ENCODE results near the gene GRIA4.

Gene GRIA4

DNA sequence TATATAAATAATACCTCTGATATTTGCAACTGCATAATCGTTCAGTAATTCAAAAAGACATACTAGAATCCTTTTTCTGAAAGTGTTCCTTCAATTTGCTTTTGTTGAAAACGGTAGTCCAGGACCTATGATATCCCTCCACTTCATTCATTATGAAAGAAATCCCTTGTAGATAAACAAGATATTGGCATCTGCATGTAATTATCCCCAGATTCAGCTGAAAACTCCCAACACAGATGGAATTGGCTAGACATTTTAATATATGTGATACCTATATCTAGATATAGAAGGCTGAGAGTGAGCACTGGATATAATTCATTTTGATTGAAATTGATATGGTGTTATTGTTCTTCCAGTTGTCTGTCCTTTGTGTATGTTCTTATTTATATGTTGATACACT is 302.8 kb downstream of the GRIA4 start:
- Histone ChIP-seq H3K23ac (ENCODE audit: low read length in 2 of 2) (no peak overlapping the region), H3K9ac (ENCODE audit: low read length) (no peak overlapping the region)
- 98% methylated on average over 2 of the region's 2 CpGs for WGBS

DNA sequence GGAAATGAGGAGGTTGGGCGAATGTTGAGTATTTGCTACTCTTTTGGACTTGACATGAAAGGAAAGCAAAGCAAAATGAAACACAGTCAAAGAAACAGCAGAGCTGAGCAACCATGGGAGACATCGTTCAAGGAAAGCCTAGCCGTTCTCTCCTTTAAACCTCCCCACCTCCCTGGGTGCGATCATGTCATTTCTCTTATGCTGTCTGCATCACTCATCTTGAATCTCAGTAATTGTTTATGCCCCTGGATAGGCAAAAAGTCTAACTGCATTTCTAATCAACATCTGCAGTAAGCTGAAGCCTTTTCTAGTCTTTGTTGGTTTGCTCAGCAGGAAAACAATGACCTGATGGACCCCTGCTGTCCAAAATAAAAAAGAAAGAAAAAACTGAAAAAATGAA is 305.1 kb downstream of the GRIA4 start:
- Histone ChIP-seq H3K4ac (ENCODE audit: low read depth in 1 of 2, low read length in 2 of 2) (no peak overlapping the region), H3K4me2 (ENCODE audit: low read length, poor library complexity, severe bottlenecking) (no peak overlapping the region), H4K8ac (ENCODE audit: low read length) (no peak overlapping the region), H2AK5ac (ENCODE audit: low read length, severe bottlenecking) (no peak overlapping the region), H3K18ac (ENCODE audit: low read depth in 1 of 2, low read length in 2 of 2) (no peak overlapping the region), H3K36me3 (ENCODE audit: control insufficient read depth in 1 of 2, insufficient read depth in 2 of 2, low read depth in 1 of 2, low read length in 2 of 2) (no peaks in the 10 kb centered on the region), H2AFZ (ENCODE audit: low read depth, low read length) (no peak overlapping the region), H2BK120ac (ENCODE audit: low read depth, low read length) (no peak overlapping the region), H3K4me3 (ENCODE audit: insufficient read depth in 1 of 2, low read depth in 1 of 2, low read length in 2 of 2) (no peak overlapping the region), H3K9me3 (ENCODE audit: control insufficient read depth, low read length) (no peaks in the 10 kb centered on the region), H3K23ac (ENCODE audit: low read length in 2 of 2) (no peak overlapping the region), H2BK12ac (ENCODE audit: low read length in 2 of 2) (no peak overlapping the region), H3K27me3 (ENCODE audit: control insufficient read depth in 1 of 2, insufficient read depth in 1 of 2, low read length in 2 of 2) (no peaks in the 10 kb centered on the region), H4K91ac (ENCODE audit: low read length) (no peak overlapping the region), H3K79me1 (replicated peaks; ENCODE audit: low read length, poor library complexity, severe bottlenecking) (no peaks in the 10 kb centered on the region), H3K9ac (ENCODE audit: low read length) (no peak overlapping the region), H3K14ac (ENCODE audit: low read length in 2 of 2) (no peak overlapping the region), H3K4me1 (ENCODE audit: control insufficient read depth, insufficient read depth, low read depth, low read length) (no peaks in the 10 kb centered on the region), H2BK15ac (ENCODE audit: low read depth, poor library complexity, severe bottlenecking) (no peak overlapping the region), H2BK5ac (ENCODE audit: low read depth, low read length, poor library complexity, severe bottlenecking) (no peak overlapping the region), H3K27ac (ENCODE audit: low read length, poor library complexity, severe bottlenecking) (no peak overlapping the region)
- WGBS = 85% methylated on average over 4 of the region's 4 CpGs
- DNase-seq = no peak

More for the DNA sequence above, 302.8 kb downstream of the GRIA4 start:
- H3K14ac ChIP-seq (ENCODE audit: low read length in 2 of 2) = no peak overlapping the region
- no peak overlapping the region for H3K4me3 ChIP-seq (ENCODE audit: insufficient read depth in 1 of 2, low read depth in 1 of 2, low read length in 2 of 2)
- no peak for DNase-seq
- H3K27ac ChIP-seq (ENCODE audit: low read length, poor library complexity, severe bottlenecking) = no peak overlapping the region
- H2BK15ac ChIP-seq (ENCODE audit: low read depth, poor library complexity, severe bottlenecking) = no peak overlapping the region
- no peak overlapping the region for H4K91ac ChIP-seq (ENCODE audit: low read length)
- no peak overlapping the region for H2BK12ac ChIP-seq (ENCODE audit: low read length in 2 of 2)
- no peak overlapping the region for H2AK5ac ChIP-seq (ENCODE audit: low read length, severe bottlenecking)
- H3K4ac ChIP-seq (ENCODE audit: low read depth in 1 of 2, low read length in 2 of 2) = no peak overlapping the region
- no peak overlapping the region for H3K18ac ChIP-seq (ENCODE audit: low read depth in 1 of 2, low read length in 2 of 2)
- no peak overlapping the region for H4K8ac ChIP-seq (ENCODE audit: low read length)
- no peaks in the 10 kb centered on the region for H3K27me3 ChIP-seq (ENCODE audit: control insufficient read depth in 1 of 2, insufficient read depth in 1 of 2, low read length in 2 of 2)
- no peak overlapping the region for H3K4me2 ChIP-seq (ENCODE audit: low read length, poor library complexity, severe bottlenecking)
- no peak overlapping the region for H2BK120ac ChIP-seq (ENCODE audit: low read depth, low read length)
- no peaks in the 10 kb centered on the region for H3K4me1 ChIP-seq (ENCODE audit: control insufficient read depth, insufficient read depth, low read depth, low read length)
- no peaks in the 10 kb centered on the region for H3K79me1 ChIP-seq (replicated peaks; ENCODE audit: low read length, poor library complexity, severe bottlenecking)
- no peaks in the 10 kb centered on the region for H3K36me3 ChIP-seq (ENCODE audit: control insufficient read depth in 1 of 2, insufficient read depth in 2 of 2, low read depth in 1 of 2, low read length in 2 of 2)
- no peaks in the 10 kb centered on the region for H3K9me3 ChIP-seq (ENCODE audit: control insufficient read depth, low read length)
- no peak overlapping the region for H2BK5ac ChIP-seq (ENCODE audit: low read depth, low read length, poor library complexity, severe bottlenecking)
- H2AFZ ChIP-seq (ENCODE audit: low read depth, low read length) = no peak overlapping the region

DNA sequence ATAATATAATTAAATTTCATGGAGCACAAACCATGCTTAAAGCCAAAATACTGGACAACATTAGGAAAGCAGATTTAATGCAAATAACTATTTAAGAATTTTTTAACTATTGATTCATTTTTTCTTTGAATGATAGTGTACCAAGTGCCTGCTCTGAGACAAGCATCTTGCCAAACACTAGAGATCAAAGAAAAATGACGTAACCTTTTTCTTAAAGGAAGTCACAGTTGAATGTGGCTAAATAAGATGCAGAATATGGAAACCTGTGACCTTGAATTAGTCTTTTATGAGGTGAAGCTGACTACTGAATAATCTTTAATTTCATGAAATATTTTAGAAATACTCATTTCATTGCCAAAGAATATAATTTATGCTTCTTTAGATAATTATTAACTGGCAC is 308.2 kb downstream of the GRIA4 start:
- no peak overlapping the region for H3K27ac ChIP-seq (ENCODE audit: low read length, poor library complexity, severe bottlenecking)
- no peak overlapping the region for H3K14ac ChIP-seq (ENCODE audit: low read length in 2 of 2)
- no peak overlapping the region for H3K23ac ChIP-seq (ENCODE audit: low read length in 2 of 2)
- H2AK5ac ChIP-seq (ENCODE audit: low read length, severe bottlenecking) = no peak overlapping the region
- no peaks in the 10 kb centered on the region for H3K9me3 ChIP-seq (ENCODE audit: control insufficient read depth, low read length)
- H2BK5ac ChIP-seq (ENCODE audit: low read depth, low read length, poor library complexity, severe bottlenecking) = no peak overlapping the region
- no peaks in the 10 kb centered on the region for H3K79me1 ChIP-seq (replicated peaks; ENCODE audit: low read length, poor library complexity, severe bottlenecking)
- H4K91ac ChIP-seq (ENCODE audit: low read length) = no peak overlapping the region
- no peak overlapping the region for H2AFZ ChIP-seq (ENCODE audit: low read depth, low read length)
- no peak overlapping the region for H3K4me3 ChIP-seq (ENCODE audit: insufficient read depth in 1 of 2, low read depth in 1 of 2, low read length in 2 of 2)
- no peak overlapping the region for H3K9ac ChIP-seq (ENCODE audit: low read length)
- no peak overlapping the region for H2BK120ac ChIP-seq (ENCODE audit: low read depth, low read length)
- no peak for DNase-seq
- no peak overlapping the region for H3K4ac ChIP-seq (ENCODE audit: low read depth in 1 of 2, low read length in 2 of 2)
- no peak overlapping the region for H2BK12ac ChIP-seq (ENCODE audit: low read length in 2 of 2)
- 88% methylated on average over 1 of the region's 1 CpG for WGBS
- H4K8ac ChIP-seq (ENCODE audit: low read length) = no peak overlapping the region
- H2BK15ac ChIP-seq (ENCODE audit: low read depth, poor library complexity, severe bottlenecking) = no peak overlapping the region
- H3K36me3 ChIP-seq (ENCODE audit: control insufficient read depth in 1 of 2, insufficient read depth in 2 of 2, low read depth in 1 of 2, low read length in 2 of 2) = no peaks in the 10 kb centered on the region
- H3K4me1 ChIP-seq (ENCODE audit: control insufficient read depth, insufficient read depth, low read depth, low read length) = no peaks in the 10 kb centered on the region
- H3K18ac ChIP-seq (ENCODE audit: low read depth in 1 of 2, low read length in 2 of 2) = no peak overlapping the region
- no peaks in the 10 kb centered on the region for H3K27me3 ChIP-seq (ENCODE audit: control insufficient read depth in 1 of 2, insufficient read depth in 1 of 2, low read length in 2 of 2)
- H3K4me2 ChIP-seq (ENCODE audit: low read length, poor library complexity, severe bottlenecking) = no peak overlapping the region

DNA sequence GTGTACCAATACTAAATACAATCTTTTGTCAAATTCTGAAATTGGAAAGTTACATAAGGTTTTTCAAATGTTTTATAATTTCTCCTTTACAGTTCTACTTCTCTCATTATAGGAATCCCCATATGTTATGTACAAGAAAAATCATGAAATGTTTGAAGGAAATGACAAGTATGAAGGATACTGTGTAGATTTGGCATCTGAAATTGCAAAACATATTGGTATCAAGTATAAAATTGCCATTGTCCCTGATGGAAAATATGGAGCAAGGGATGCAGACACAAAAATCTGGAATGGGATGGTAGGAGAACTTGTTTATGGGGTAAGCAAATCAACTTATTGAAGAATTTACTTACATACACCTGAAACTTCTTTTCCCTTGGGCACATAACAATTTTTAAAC is 308.7 kb downstream of the GRIA4 start:
- no peak overlapping the region for H4K8ac ChIP-seq (ENCODE audit: low read length)
- no peak overlapping the region for H2AFZ ChIP-seq (ENCODE audit: low read depth, low read length)
- no peak overlapping the region for H3K23ac ChIP-seq (ENCODE audit: low read length in 2 of 2)
- H3K27me3 ChIP-seq (ENCODE audit: control insufficient read depth in 1 of 2, insufficient read depth in 1 of 2, low read length in 2 of 2) = no peaks in the 10 kb centered on the region
- no peak overlapping the region for H3K14ac ChIP-seq (ENCODE audit: low read length in 2 of 2)
- no peak overlapping the region for H2BK15ac ChIP-seq (ENCODE audit: low read depth, poor library complexity, severe bottlenecking)
- no peak overlapping the region for H2BK5ac ChIP-seq (ENCODE audit: low read depth, low read length, poor library complexity, severe bottlenecking)
- DNase-seq = no peak
- H3K4me2 ChIP-seq (ENCODE audit: low read length, poor library complexity, severe bottlenecking) = no peak overlapping the region
- no peaks in the 10 kb centered on the region for H3K36me3 ChIP-seq (ENCODE audit: control insufficient read depth in 1 of 2, insufficient read depth in 2 of 2, low read depth in 1 of 2, low read length in 2 of 2)
- no peak overlapping the region for H3K4ac ChIP-seq (ENCODE audit: low read depth in 1 of 2, low read length in 2 of 2)
- H2BK12ac ChIP-seq (ENCODE audit: low read length in 2 of 2) = no peak overlapping the region
- H3K9me3 ChIP-seq (ENCODE audit: control insufficient read depth, low read length) = no peaks in the 10 kb centered on the region
- H3K4me3 ChIP-seq (ENCODE audit: insufficient read depth in 1 of 2, low read depth in 1 of 2, low read length in 2 of 2) = no peak overlapping the region
- no peak overlapping the region for H2BK120ac ChIP-seq (ENCODE audit: low read depth, low read length)
- H3K79me1 ChIP-seq (replicated peaks; ENCODE audit: low read length, poor library complexity, severe bottlenecking) = no peaks in the 10 kb centered on the region
- no peaks in the 10 kb centered on the region for H3K4me1 ChIP-seq (ENCODE audit: control insufficient read depth, insufficient read depth, low read depth, low read length)
- H3K9ac ChIP-seq (ENCODE audit: low read length) = no peak overlapping the region
- H2AK5ac ChIP-seq (ENCODE audit: low read length, severe bottlenecking) = no peak overlapping the region
- H4K91ac ChIP-seq (ENCODE audit: low read length) = no peak overlapping the region
- H3K18ac ChIP-seq (ENCODE audit: low read depth in 1 of 2, low read length in 2 of 2) = no peak overlapping the region
- no peak overlapping the region for H3K27ac ChIP-seq (ENCODE audit: low read length, poor library complexity, severe bottlenecking)
